Colon (tissue), 2 donors: ENCODE results near the gene AGPAT2.

Source experiments
- FAIRE-seq: peaks from 2 replicates; lab custom pipeline; 2012; peaks lifted over from hg19 to GRCh38; lab: Jason Lieb, UNC
- donor health status: control.
- donor health status: control.

Gene AGPAT2

GRCh38 chr9:136661641-136662325, 25.5 kb downstream of the AGPAT2 start:
- no peak for FAIRE-seq

GRCh38 chr9:136660971-136661550, 26.2 kb downstream of the AGPAT2 start:
- no peak for FAIRE-seq

GRCh38 chr9:136659861-136660784, 27.1 kb downstream of the AGPAT2 start:
- FAIRE-seq, result no peak

GRCh38 chr9:136658849-136659535, 28.3 kb downstream of the AGPAT2 start:
- FAIRE-seq, result no peak

- FAIRE-seq, result no peak
Observed at GRCh38 chr9:136657974-136658848, 29.0 kb downstream of the AGPAT2 start.

- FAIRE-seq, result no peak
Observed at GRCh38 chr9:136656795-136657611, 30.3 kb downstream of the AGPAT2 start.

GRCh38 chr9:136656183-136656738, 31.0 kb downstream of the AGPAT2 start:
- FAIRE-seq, result no peak

- no peak for FAIRE-seq
Observed at GRCh38 chr9:136655536-136656182, 31.6 kb downstream of the AGPAT2 start.

- no peak for FAIRE-seq
Observed at GRCh38 chr9:136654820-136655535, 32.3 kb downstream of the AGPAT2 start.

- FAIRE-seq, result no peak
Observed at GRCh38 chr9:136653323-136654079, 33.8 kb downstream of the AGPAT2 start.

- FAIRE-seq, result no peak
Observed at GRCh38 chr9:136651860-136652259, 35.4 kb downstream of the AGPAT2 start.

- no peak for FAIRE-seq
Observed at GRCh38 chr9:136650648-136651047, 36.6 kb downstream of the AGPAT2 start.

GRCh38 chr9:136650021-136650420, 37.2 kb downstream of the AGPAT2 start:
- FAIRE-seq, result no peak

- no peak for FAIRE-seq
Observed at GRCh38 chr9:136648751-136649150, 38.5 kb downstream of the AGPAT2 start.

- no peak for FAIRE-seq
Observed at GRCh38 chr9:136646827-136647711, 40.2 kb downstream of the AGPAT2 start.

- FAIRE-seq, result no peak
Observed at GRCh38 chr9:136645903-136646754, 41.1 kb downstream of the AGPAT2 start.
